HepG2 (cell line): ENCODE data around the gene GGA3. TPM values are rescaled to one million over a fixed set of nuclear protein-coding genes. Genes with fewer than 3 reads are reported as not detected.

Source experiments
- CCDC6 ChIP-seq: sonication (generic); formaldehyde crosslinking; IDR thresholded peaks from 2 replicates; pipeline ENCODE4 v1.8.1; 2022; ENCODE audit warnings: mild to moderate bottlenecking, missing genetic modification reagents, moderate library complexity
- FOSL1 ChIP-seq: sonication (generic); formaldehyde crosslinking; IDR thresholded peaks from 2 replicates; pipeline ENCODE4 v1.9.0; 2021; ENCODE audit warnings: missing genetic modification reagents, borderline replicate concordance
- GZF1 ChIP-seq: sonication (generic); formaldehyde crosslinking; IDR thresholded peaks from 2 replicates; pipeline ENCODE4 v1.5.1; 2020; ENCODE audit warnings: mild to moderate bottlenecking, missing genetic modification reagents
- HNRNPH1 ChIP-seq: fragments of 200-400 bp; formaldehyde crosslinking; optimal IDR thresholded peaks from 2 replicates; pipeline ENCODE3; 2017; ENCODE audit warnings: mild to moderate bottlenecking, low read depth, low read length
- SMARCE1 ChIP-seq: fragments of 450-650 bp; IDR thresholded peaks from 2 replicates; pipeline ENCODE4 v1.6.1; 2017; ENCODE audit warnings: borderline replicate concordance
- ZFP82 ChIP-seq: sonication (generic); formaldehyde crosslinking; IDR thresholded peaks from 2 replicates; pipeline ENCODE4 v1.5.1; 2020; ENCODE audit warnings: mild to moderate bottlenecking, missing genetic modification reagents, borderline replicate concordance
- ZNF143 ChIP-seq: sonication (generic); formaldehyde crosslinking; IDR thresholded peaks from 2 replicates; pipeline ENCODE4 v1.4.0; 2020; ENCODE audit warnings: missing genetic modification reagents
- polyA plus RNA-seq, 8 experiments: library from polyadenylated mRNA; depleted of rRNA in 3 of 8; stranded (reverse) in 7 of 8; unstranded in 1 of 8; fragments of >200 nt; fragmentation: Illumina TruSeq in 4 of 8; extraction: Trizol in 4 of 8; gene quantifications; 2 replicates each; pipeline versions ENCODE4 v1.2.1 to v1.2.3, GENCODE V29; 2011 to 2016; ENCODE audit warnings: low read depth in 4 of 8, missing spikeins in 1 of 8, mixed read lengths in 1 of 8; ENCODE audit not compliant: insufficient read depth in 1 of 8
- total RNA-seq, 5 experiments: library from RNA; depleted of rRNA; stranded (reverse); fragments of >200 nt; fragmentation: Illumina TruSeq; extraction: Trizol; gene quantifications; 2 replicates each; pipeline ENCODE4 v1.2.3, GENCODE V29; 2016; ENCODE audit warnings: low read depth in 1 of 5
- TF ChIP-seq, protein P1 (sequence below): sonication (generic); formaldehyde crosslinking; IDR thresholded peaks from one replicate; pipeline ENCODE4 v1.5.1; 2020; ENCODE audit warnings: mild to moderate bottlenecking, missing genetic modification reagents; ENCODE audit errors: not compliant biosample characterization
- TF ChIP-seq, protein P2 (sequence below), 2 experiments: fragments of 450-650 bp in 1 of 2; sonication (generic) in 1 of 2; formaldehyde crosslinking in 1 of 2; IDR thresholded peaks; 2 replicates each; pipeline versions ENCODE4 v1.6.1 to v1.8.0; 2016 to 2022; ENCODE audit warnings: antibody characterized with exemption in 1 of 2, mild to moderate bottlenecking in 1 of 2, missing genetic modification reagents in 1 of 2

The GGA3 gene
- total and polyA plus RNA-seq, 2 of the 13 experiments (the other 11 are each of a cell fraction or from before 2014, with no cell fraction given): 28.4 to 43.7 TPM

DNA sequence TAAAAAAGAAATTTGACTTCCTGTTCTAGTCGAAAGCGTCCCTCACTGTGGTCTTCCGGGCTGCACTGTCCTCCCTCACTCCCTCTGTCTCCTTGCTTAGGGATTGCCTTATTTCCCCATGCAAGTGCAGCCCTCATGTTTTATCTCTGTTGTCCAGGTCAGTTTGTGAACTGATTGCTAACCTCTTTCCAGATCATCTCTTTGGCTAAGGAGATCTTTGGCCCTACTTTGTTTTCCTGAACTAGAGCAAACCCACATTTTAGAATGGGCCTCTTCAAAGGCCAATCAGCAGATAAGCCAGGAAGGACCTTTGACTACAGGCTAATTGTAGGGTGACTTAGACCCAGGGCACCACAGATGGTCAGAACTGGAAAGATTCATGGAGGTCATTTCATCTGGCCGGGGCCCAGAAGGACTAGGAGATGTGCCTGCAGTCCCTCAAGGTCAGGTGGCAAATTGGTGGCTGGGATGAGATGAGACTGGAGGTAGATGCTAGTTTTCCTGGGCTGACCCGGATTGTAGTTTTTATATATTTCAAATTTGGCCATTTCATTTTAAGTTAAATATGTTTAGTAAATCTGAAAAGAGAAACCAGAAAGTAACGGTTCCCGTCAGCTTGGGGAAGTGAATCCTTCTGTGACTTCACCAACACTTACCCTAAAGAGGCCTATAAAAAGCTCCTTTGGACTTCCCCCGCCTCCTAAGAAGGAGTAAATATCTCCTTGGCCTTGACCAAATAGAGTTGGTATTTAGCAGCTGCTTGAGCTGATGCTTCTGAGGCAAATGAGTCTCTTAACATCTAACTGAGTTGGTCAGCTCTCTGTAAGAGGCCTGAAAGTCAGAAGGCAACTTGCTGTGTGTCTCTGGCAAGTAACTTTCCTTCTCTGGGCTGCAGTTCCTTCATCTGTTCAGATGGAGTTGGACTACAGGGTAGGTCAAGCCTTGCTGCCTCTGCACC lies 34.1 kb upstream of the GGA3 start (continued):
- TF ChIP-seq ZFP82 (peak; percentile 36; the same call in 1 of the 2 replicates), CCDC6 (peak; percentile 59), GZF1 (CRISPR knock-in tag) (no peak), ZNF143 (CRISPR knock-in tag) (0 out of 2 replicates have a peak, but pooled peaks have one; percentile 52), FOSL1 (no peak), HNRNPH1 (no peak), SMARCE1 (no peak)
- TF ChIP-seq, protein P1, sequence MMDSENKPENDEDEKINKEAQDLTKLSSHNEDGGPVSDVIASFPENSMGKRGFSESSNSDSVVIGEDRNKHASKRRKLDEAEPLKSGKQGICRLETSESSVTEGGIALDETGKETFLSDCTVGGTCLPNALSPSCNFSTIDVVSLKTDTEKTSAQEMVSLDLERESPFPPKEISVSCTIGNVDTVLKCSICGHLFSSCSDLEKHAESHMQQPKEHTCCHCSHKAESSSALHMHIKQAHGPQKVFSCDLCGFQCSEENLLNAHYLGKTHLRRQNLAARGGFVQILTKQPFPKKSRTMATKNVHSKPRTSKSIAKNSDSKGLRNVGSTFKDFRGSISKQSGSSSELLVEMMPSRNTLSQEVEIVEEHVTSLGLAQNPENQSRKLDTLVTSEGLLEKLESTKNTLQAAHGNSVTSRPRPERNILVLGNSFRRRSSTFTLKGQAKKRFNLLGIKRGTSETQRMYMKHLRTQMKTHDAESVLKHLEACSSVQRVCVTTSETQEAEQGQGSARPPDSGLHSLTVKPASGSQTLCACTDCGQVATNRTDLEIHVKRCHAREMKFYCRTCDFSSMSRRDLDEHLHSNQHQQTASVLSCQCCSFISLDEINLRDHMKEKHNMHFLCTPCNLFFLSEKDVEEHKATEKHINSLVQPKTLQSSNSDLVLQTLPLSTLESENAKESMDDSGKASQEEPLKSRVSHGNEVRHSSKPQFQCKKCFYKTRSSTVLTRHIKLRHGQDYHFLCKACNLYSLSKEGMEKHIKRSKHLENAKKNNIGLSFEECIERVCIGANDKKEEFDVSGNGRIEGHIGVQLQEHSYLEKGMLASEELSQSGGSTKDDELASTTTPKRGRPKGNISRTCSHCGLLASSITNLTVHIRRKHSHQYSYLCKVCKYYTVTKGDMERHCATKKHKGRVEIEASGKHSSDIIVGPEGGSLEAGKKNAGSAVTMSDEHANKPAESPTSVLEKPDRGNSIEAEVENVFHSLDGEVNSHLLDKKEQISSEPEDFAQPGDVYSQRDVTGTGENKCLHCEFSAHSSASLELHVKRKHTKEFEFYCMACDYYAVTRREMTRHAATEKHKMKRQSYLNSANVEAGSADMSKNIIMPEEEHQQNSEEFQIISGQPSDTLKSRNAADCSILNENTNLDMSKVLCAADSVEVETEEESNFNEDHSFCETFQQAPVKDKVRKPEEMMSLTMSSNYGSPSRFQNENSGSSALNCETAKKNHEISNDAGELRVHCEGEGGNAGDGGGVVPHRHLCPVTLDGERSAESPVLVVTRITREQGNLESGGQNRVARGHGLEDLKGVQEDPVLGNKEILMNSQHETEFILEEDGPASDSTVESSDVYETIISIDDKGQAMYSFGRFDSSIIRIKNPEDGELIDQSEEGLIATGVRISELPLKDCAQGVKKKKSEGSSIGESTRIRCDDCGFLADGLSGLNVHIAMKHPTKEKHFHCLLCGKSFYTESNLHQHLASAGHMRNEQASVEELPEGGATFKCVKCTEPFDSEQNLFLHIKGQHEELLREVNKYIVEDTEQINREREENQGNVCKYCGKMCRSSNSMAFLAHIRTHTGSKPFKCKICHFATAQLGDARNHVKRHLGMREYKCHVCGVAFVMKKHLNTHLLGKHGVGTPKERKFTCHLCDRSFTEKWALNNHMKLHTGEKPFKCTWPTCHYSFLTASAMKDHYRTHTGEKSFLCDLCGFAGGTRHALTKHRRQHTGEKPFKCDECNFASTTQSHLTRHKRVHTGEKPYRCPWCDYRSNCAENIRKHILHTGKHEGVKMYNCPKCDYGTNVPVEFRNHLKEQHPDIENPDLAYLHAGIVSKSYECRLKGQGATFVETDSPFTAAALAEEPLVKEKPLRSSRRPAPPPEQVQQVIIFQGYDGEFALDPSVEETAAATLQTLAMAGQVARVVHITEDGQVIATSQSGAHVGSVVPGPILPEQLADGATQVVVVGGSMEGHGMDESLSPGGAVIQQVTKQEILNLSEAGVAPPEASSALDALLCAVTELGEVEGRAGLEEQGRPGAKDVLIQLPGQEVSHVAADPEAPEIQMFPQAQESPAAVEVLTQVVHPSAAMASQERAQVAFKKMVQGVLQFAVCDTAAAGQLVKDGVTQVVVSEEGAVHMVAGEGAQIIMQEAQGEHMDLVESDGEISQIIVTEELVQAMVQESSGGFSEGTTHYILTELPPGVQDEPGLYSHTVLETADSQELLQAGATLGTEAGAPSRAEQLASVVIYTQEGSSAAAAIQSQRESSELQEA (CRISPR knock-in tag): no peak
- TF ChIP-seq, protein P2, sequence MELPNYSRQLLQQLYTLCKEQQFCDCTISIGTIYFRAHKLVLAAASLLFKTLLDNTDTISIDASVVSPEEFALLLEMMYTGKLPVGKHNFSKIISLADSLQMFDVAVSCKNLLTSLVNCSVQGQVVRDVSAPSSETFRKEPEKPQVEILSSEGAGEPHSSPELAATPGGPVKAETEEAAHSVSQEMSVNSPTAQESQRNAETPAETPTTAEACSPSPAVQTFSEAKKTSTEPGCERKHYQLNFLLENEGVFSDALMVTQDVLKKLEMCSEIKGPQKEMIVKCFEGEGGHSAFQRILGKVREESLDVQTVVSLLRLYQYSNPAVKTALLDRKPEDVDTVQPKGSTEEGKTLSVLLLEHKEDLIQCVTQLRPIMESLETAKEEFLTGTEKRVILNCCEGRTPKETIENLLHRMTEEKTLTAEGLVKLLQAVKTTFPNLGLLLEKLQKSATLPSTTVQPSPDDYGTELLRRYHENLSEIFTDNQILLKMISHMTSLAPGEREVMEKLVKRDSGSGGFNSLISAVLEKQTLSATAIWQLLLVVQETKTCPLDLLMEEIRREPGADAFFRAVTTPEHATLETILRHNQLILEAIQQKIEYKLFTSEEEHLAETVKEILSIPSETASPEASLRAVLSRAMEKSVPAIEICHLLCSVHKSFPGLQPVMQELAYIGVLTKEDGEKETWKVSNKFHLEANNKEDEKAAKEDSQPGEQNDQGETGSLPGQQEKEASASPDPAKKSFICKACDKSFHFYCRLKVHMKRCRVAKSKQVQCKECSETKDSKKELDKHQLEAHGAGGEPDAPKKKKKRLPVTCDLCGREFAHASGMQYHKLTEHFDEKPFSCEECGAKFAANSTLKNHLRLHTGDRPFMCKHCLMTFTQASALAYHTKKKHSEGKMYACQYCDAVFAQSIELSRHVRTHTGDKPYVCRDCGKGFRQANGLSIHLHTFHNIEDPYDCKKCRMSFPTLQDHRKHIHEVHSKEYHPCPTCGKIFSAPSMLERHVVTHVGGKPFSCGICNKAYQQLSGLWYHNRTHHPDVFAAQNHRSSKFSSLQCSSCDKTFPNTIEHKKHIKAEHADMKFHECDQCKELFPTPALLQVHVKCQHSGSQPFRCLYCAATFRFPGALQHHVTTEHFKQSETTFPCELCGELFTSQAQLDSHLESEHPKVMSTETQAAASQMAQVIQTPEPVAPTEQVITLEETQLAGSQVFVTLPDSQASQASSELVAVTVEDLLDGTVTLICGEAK (IDR thresholded peaks at IDR 0.05): no peak
- TF ChIP-seq, protein P2 (CRISPR knock-in tag; IDR thresholded peaks at IDR 0.05): no peak; the same call in 1 of the 2 replicates
